ENCODE results near the gene BHLHA9.

Gene BHLHA9

DNA sequence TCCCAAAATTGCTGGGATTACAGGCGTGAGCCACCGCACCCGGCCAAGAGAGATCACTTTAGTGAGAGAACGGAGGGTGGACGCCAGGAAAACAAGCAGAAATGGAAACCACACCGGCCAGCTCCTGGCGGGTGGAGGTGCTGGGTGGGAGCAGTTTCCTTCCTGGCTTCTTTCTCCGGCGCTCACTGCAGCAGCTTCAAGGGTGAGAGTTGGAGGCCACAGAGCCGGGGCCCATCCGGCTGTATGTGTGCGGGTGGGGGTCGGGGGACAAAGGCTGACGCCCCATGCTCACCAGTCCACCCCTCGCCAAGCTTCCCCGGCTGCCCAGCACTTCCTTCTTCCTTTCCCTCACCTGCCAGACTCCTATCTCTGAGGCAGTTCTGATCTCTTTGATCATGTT, 13.5 kb upstream of the BHLHA9 start:
- DNase-seq = no peak

- peak in 2 of 3 experiments; percentile 36 to 52 for DNase-seq
These were observed 10.0 kb upstream of the BHLHA9 start for GRCh38 chr17:1260086-1260769.

DNA sequence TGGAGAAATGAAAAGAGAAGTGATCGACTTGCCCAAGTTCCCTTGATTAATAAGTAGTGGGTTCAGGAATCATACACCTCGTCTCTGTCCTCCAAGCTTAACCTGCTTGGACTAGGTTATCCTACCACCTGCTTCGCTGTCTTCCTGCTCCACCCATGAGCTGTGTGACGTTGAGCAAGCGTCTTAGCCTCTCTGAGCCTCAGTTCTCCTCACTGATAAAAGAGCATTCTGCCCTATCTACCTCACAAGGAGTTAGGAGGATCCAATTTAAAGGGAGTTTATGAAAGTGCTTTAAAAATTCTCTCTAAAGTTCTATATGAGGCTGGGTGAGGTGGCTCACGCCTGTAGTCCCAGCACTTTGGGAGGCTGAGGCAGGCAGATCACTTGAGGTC, 9.5 kb upstream of the BHLHA9 start:
- DNase-seq = no peak

GRCh38 chr17:1264196-1264595, 6.0 kb upstream of the BHLHA9 start:
- DNase-seq = no peak

DNA sequence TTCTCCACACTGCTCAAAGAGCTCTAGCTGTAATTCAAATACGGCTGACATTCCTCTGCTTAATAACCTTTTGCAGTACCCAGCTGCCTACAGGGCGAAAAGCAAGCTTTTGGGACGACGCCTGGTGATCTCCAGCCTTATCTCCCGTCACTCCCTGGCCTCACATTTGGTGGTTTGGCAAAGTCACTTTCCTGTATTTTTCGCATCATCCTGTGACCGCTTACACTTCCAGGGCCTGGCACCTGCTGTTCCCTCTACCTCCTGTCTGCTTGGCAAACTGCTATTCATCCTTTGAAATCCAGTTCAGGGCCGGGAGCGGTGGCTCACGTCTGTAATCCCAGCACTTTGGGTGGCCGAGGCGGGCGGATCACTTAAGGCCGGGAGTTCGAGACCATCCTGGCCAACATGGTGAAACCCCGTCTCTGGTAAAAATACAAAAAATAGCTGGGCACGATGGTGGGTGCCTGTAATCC, 2.7 kb upstream of the BHLHA9 start:
- peak in 1 of 3 experiments; percentile 33 for DNase-seq

DNA sequence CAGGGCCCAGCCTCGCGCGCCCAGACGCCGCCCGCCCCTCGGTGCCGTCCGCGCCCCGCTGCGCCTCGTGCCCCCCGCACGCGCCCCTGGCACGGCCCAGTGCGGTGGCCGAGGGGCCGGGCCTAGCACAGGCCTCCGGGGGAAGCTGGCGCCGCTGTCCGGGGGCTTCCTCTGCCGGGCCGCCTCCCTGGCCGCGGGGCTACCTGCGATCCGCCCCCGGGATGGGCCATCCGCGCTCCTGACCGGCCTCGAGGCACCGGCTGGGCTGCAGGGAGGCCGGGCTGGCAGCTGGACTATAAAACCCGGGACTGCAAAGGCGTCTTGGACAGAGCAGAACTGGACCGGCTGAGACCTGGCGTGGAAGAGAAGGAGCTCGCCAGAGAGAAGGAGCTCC, 783 bp downstream of the BHLHA9 start:
- DNase-seq = no peak

DNA sequence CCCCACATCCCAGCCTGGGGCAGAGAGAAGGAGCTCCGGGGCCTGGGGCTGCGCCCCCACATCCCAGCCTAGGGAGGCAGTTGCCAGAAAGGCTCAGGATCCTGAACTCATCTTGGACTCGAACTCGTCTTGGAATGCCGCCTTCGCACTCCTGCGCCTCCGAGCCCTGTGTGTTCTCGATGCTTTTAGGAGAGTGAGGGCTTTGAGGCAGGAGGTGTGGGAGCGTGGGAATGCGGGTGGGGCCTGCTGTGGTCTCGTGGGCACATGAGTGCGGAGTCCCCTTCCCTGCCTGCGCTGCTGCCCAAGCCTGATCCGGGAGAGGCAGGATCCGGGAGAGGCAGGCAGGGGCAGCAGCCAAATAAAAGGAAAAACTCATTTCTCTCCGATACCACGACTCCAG, 1.2 kb downstream of the BHLHA9 start:
- DNase-seq = no peak

GRCh38 chr17:1272701-1273100, 2.5 kb downstream of the BHLHA9 start:
- DNase-seq = no peak

DNA sequence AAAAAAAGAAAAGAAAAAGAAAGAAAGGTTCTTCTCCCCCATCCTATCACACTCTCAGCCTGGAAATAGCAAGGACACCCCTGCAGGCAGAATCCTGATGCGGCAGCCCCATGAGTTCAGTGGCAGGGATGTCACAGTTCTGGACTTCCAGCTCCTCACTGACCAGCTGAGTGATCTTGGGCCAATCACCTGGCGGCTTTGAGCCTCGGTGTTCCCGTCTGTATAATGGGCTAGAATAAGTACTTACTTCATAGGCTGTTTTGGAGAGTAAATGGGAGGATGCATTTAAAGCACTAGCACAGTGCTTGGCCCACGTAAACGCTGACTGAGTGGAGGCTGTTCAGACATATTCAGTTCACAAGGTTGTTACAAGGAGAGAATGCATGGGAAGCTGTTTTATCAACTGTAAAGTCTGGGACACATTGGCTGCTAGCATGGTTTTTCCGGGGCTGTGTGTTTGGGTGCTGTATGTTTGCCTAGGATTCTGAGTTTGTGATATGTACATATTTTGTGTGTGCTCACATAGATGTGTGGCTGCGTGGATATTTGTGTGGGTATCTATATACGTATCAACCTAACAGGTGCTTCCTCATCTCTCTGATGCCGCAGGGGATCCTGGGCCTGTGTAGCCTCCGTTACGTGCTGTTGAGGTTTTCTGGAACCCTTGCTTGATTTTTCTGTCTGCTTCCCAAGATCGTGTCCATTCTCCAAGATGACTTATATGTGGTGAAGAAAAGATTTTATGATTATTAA, 3.4 kb downstream of the BHLHA9 start:
- DNase-seq = no peak

DNA sequence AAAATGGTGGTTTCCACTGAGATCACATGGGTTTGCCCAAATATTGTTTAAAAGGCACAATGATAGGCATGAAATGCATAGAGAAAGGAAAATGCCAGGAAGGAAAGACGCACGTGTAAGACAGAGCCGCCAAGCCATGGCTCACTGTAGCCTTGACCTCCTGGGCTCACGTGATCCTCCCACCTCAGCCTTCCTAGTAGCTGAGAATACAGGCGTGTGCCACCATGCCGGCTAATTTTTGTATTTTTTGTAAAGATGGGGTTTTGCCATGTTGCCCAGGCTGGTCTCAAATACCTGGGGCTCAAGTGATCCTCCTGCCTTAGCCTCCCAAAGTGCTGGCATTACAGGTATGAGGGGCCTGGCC, 4.0 kb downstream of the BHLHA9 start:
- DNase-seq = no peak

- no peak for DNase-seq
These were observed 5.1 kb downstream of the BHLHA9 start for GRCh38 chr17:1275205-1275961.

GRCh38 chr17:1275962-1276736, 5.9 kb downstream of the BHLHA9 start:
- DNase-seq = peak; percentile 19 to 54 (median 24)

DNA sequence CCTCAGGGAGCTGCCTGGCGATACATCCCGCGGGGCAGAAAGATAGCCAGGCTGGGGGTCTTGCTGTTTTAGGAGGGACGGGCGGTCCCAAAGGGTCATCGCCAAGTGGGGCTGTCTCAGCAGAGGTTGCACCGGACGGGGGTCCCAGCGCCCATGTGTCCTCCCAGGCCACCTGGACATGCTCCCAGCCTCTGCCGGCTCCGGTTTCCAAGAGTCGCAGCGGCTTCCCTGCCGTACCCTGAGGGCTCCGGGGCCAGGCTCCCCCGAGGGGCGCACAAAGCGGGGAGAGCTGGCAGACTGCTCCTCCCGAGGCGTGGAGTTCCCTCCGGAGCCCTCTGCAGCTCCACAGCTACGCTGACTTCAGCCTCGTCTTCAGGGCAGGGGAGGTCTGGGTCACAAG, 10.4 kb downstream of the BHLHA9 start:
- DNase-seq = no peak

GRCh38 chr17:1286379-1287106, 16.3 kb downstream of the BHLHA9 start:
- DNase-seq = no peak

- no peak for DNase-seq
These were observed 19.5 kb downstream of the BHLHA9 start for GRCh38 chr17:1289695-1290094.

- no peak for DNase-seq
These were observed 20.4 kb downstream of the BHLHA9 start for GRCh38 chr17:1290676-1291075.

DNA sequence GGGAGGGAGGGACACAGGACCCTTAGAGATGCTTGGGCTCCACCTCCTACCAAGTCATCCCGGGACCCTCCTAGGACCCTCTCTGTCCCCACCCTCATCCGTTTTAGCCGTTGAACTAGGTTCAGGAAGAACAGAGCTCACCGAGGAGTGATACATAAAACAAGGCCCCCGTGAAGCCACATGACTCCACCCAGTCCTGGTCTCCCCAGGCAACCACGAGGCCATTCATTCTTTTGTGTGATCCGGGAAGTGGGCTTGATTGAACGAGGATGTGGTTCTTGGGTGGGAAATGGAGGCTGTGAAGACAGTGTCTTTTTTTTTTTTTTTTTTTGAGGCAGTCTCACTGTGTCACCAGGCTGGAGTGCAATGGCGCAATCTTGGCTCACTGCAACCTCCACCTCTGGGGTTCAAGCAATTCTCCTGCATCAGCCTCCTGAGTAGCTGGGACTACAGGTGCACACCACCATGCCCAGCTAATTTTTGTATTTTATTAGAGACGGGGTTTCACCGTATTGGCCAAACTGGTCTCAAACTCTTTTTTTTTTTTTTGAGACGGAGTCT, 24.0 kb downstream of the BHLHA9 start:
- DNase-seq = peak in 1 of 3 experiments; percentile 2

DNA sequence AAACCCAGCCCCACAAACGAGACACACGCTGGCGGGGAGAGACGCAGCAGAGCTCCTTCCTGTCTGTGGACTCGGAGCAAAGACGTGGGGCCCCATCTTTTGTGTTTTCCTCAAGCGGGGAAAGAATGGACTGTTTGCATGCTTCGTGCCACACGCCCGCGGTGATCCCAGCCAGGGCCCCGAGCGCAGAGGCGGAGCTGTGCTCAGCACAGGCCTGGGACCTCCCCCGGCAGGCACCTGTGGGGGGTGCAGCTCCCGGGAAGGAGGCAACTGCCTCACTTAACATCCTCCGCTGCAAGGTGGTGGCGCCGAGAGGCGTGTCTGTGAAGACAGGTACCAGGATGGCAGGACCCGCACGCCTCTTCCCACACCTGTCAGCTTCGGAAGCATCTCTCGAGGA, 28.4 kb downstream of the BHLHA9 start:
- peak; percentile 1 to 35 (median 18) for DNase-seq

DNA sequence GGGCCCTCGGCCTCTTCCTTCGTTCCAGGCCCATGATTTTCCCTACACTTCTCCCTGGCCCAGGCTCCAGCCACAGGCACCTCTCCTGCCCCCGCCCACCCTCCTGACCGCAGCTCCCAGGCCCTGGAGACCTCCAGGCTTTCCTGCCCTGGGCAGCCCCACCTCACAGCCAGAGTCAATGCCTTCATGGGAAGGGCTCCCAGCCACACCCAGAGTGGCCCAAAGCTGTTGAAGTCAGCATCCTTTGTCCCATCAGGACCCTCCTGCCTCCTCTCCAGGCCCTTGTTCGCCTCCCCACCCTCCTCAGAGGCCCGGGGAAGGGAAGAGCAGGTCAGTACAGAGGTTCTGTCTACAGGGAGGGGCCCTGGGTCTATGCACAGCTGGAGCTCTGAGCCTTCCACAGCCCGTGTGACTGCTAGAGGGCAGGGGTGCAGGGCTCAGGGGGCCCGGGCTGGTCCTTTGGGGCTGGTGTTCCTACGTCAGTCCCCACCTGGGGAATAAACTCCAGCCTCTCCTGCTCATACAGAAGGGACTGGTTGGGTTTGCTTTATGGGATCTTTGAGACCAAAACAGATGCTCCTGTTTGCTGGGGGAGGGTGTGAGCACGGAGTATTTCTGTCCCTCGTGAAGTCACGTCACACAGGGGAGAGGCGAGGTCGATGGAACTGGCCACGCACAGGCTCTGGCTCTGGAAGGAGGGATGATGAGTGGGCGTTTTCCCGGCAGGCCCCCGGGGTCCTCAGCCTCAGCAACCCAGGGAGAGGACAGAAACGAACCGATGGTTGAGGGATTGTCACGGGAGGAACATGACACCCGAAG, 29.5 kb downstream of the BHLHA9 start:
- DNase-seq = no peak

GRCh38 chr17:1300371-1300905, 30.2 kb downstream of the BHLHA9 start:
- DNase-seq = no peak

- DNase-seq = no peak
These were observed 31.3 kb downstream of the BHLHA9 start for GRCh38 chr17:1301546-1301945.

Measured in NCI-H1417 (cell line).